ENCODE data around the gene CCT2. TPM values are rescaled to one million over a fixed set of nuclear protein-coding genes. Genes with fewer than 3 reads are reported as not detected.

CCT2 gene
- total and polyA plus RNA-seq, 2 of the 13 experiments (the other 11 are each of a cell fraction or from before 2014, with no cell fraction given), result 209 to 388 TPM

- no peak for TF ChIP-seq GLMP (CRISPR knock-in tag; IDR thresholded peaks at IDR 0.05; ENCODE audit: borderline replicate concordance)
- TF ChIP-seq GATAD2A (CRISPR knock-in tag; IDR thresholded peaks at IDR 0.05), result no peak
- H3K27me3 ChIP-seq (ENCODE audit: control insufficient read depth in 1 of 2, insufficient read depth in 2 of 2, low read length in 2 of 2), result no peaks in the 10 kb centered on the region; a peak in 1 of 5 replicates
- POLR2A ChIA-PET, result no interaction called here
- no peaks in the 10 kb centered on the region for H3K79me2 ChIP-seq (ENCODE audit: insufficient read depth, low read length)
- no peaks in the 10 kb centered on the region for H4K20me1 ChIP-seq (ENCODE audit: insufficient read depth, low read length)
- ATAC-seq, result no peak
- no peak overlapping the region for H2AFZ ChIP-seq (ENCODE audit: low read length)
- no peak overlapping the region for H3K4me2 ChIP-seq (ENCODE audit: low read depth, low read length)
- in situ Hi-C loops (cut with HindIII; ENCODE audit: extremely low pct_ligation_motif_present, low pct_unique_long_range_greater_than_20kb), result no loop called here
- intact Hi-C loops (cut with micrococcal nuclease; ENCODE audit: unreplicated experiment), result no loop called here
- peaks cover 18% of the 10 kb centered on the region for H3K4me1 ChIP-seq (ENCODE audit: insufficient read depth, low read length)
- no peak for DNase-seq (ENCODE audit: low spot score)
- H3K9ac ChIP-seq (ENCODE audit: insufficient read depth, low read depth, low read length), result no peak overlapping the region
- no peak overlapping the region for H3K4me3 ChIP-seq (replicated peaks in 1 of 3; ENCODE audit: insufficient read depth in 1 of 3, low read depth in 2 of 3, low read length in 3 of 3)
- FAIRE-seq, result no peak
- no peak overlapping the region for H3K27ac ChIP-seq (ENCODE audit: extremely low read length, insufficient read depth, low read length)
- no peaks in the 10 kb centered on the region for H3K9me3 ChIP-seq (ENCODE audit: low read length)
- CTCF ChIA-PET (ENCODE audit: low intra/inter-chr PET ratio, low total read pairs), result no interaction called here
- no TSS peak for BruUV-seq (replicated peaks)
- H3K36me3 ChIP-seq (replicated peaks in 1 of 2; ENCODE audit: control insufficient read depth in 1 of 2, insufficient read depth in 2 of 2, low read length in 2 of 2), result no peaks in the 10 kb centered on the region; a peak in 1 of 5 replicates
- 92% methylated on average over 8 of the region's 8 CpGs for WGBS (ENCODE audit: low lambda C conversion rate)
These were observed 34.5 kb upstream of the CCT2 start for GRCh38 chr12:69550569-69551350.

- ATAC-seq, result peak; percentile 49; the same call in 2 of the 3 replicates
- no peak for FAIRE-seq
- peak; percentile 11 for DNase-seq (ENCODE audit: low spot score)
- TF ChIP-seq AKAP8 (CRISPR knock-in tag; IDR thresholded peaks at IDR 0.05) (no peak), ZMAT3 (CRISPR knock-in tag; conservative IDR thresholded peaks at IDR 0.05) (no peak), SNAPC2 (CRISPR knock-in tag; IDR thresholded peaks at IDR 0.05) (no peak), KMT2B (CRISPR knock-in tag; IDR thresholded peaks at IDR 0.05) (no peak), NR2F2 (IDR thresholded peaks at IDR 0.05; ENCODE audit: borderline replicate concordance, low read depth) (no peak), ZNF777 (CRISPR knock-in tag; IDR thresholded peaks at IDR 0.05) (no peak), NKX3-1 (CRISPR knock-in tag; IDR thresholded peaks at IDR 0.05) (no peak), HNF4A (CRISPR knock-in tag; IDR thresholded peaks at IDR 0.05) (no peak), MXI1 (IDR thresholded peaks at IDR 0.05; ENCODE audit: borderline replicate concordance, low read depth, low read length) (no peak)
These were observed 31.5 kb upstream of the CCT2 start for GRCh38 chr12:69553628-69554248.

More at GRCh38 chr12:69553628-69554248, 31.5 kb upstream of the CCT2 start:
- WGBS (ENCODE audit: low lambda C conversion rate), result 67% methylated on average over 2 of the region's 2 CpGs
- peaks cover 12% of the 10 kb centered on the region for H3K79me2 ChIP-seq (ENCODE audit: insufficient read depth, low read length)
- no peaks in the 10 kb centered on the region for H4K20me1 ChIP-seq (ENCODE audit: insufficient read depth, low read length)
- peak overlapping the region; percentile 7 for H3K27ac ChIP-seq (ENCODE audit: extremely low read length, insufficient read depth, low read length)
- H3K4me2 ChIP-seq (ENCODE audit: low read depth, low read length), result no peak overlapping the region
- H2AFZ ChIP-seq (ENCODE audit: low read length), result no peak overlapping the region
- no peak overlapping the region for H3K4me3 ChIP-seq (replicated peaks in 1 of 3; ENCODE audit: insufficient read depth in 1 of 3, low read depth in 2 of 3, low read length in 3 of 3)
- peaks cover 46% of the 10 kb centered on the region for H3K4me1 ChIP-seq (ENCODE audit: insufficient read depth, low read length)
- CTCF ChIA-PET (ENCODE audit: low intra/inter-chr PET ratio, low total read pairs), result no interaction called here
- H3K36me3 ChIP-seq (replicated peaks in 1 of 2; ENCODE audit: control insufficient read depth in 1 of 2, insufficient read depth in 2 of 2, low read length in 2 of 2), result no peaks in the 10 kb centered on the region; a peak in 1 of 5 replicates
- no peaks in the 10 kb centered on the region for H3K9me3 ChIP-seq (ENCODE audit: low read length)
- H3K27me3 ChIP-seq (ENCODE audit: control insufficient read depth in 1 of 2, insufficient read depth in 2 of 2, low read length in 2 of 2), result no peaks in the 10 kb centered on the region
- POLR2A ChIA-PET, result interaction anchor here (1.1 kb wide), 1 partner anchor 136 kb away, joined by 3 read pairs; no protein-coding TSS in a partner anchor
- intact Hi-C loops (cut with micrococcal nuclease; ENCODE audit: unreplicated experiment) (no loop called here), in situ Hi-C loops (cut with HindIII; ENCODE audit: extremely low pct_ligation_motif_present, low pct_unique_long_range_greater_than_20kb) (no loop called here)
- no TSS peak for BruUV-seq (replicated peaks)
- no peak overlapping the region for H3K9ac ChIP-seq (ENCODE audit: insufficient read depth, low read depth, low read length)
